IMR-90 (cell line): ENCODE results near the gene SLC38A6. TPM values are rescaled to one million over a fixed set of nuclear protein-coding genes. Genes with fewer than 3 reads are reported as not detected.

Source experiments
- ATAC-seq: fragments of 200-7000 bp; cut with Tn5 transposase; 2 replicates; pipeline ENCODE4 v1.9.1; 2020; ENCODE audit warnings: low read depth, mild to moderate bottlenecking, moderate library complexity
- BruUV-seq: library from RNA; stranded (reverse); fragments of 400-500 nt; replicated peaks from 2 replicates; lab custom pipeline; 2021; lab: Mats Ljungman, UMichigan
- CTCF ChIA-PET: fragments of 300-600 bp; formaldehyde crosslinking; extraction: SDS; loops from one replicate; lab custom pipeline; 2021; ENCODE audit warnings: antibody characterized with exemption; lab: Yijun Ruan, JAX
- POLR2A ChIA-PET: fragments of 300-600 bp; sonication (Branson Sonifier 250); formaldehyde crosslinking; loops from one replicate; lab custom pipeline; 2022; ENCODE audit warnings: antibody characterized with exemption; ENCODE audit not compliant: unreplicated experiment; lab: Charles Lee
- DNase-seq: peaks from one replicate; pipeline ENCODE4 v3.0.0; 2013
- H2AFZ ChIP-seq: replicated peaks from 2 replicates; pipeline ENCODE3; 2013; ENCODE audit warnings: low read length, mild to moderate bottlenecking; ENCODE audit not compliant: poor library complexity
- H2AK5ac ChIP-seq: 2 replicates; pipeline ENCODE4 v1.6.1; 2013; ENCODE audit warnings: low read depth, low read length, inconsistent platforms
- H2AK9ac ChIP-seq: replicated peaks from 2 replicates; pipeline ENCODE3; 2013; ENCODE audit warnings: mild to moderate bottlenecking, low read depth, low read length, moderate library complexity; ENCODE audit not compliant: poor library complexity
- H2BK120ac ChIP-seq: 2 replicates; pipeline ENCODE4 v1.6.1; 2013; ENCODE audit warnings: low read depth, low read length, inconsistent platforms
- H2BK15ac ChIP-seq: 3 replicates; pipeline ENCODE4 v1.6.1; 2013; ENCODE audit warnings: low read depth, low read length, inconsistent platforms
- H2BK20ac ChIP-seq: 2 replicates; pipeline ENCODE4 v1.6.1; 2013; ENCODE audit warnings: low read depth, mild to moderate bottlenecking, inconsistent platforms, low read length, moderate library complexity
- H2BK5ac ChIP-seq: 2 replicates; pipeline ENCODE4 v1.6.1; 2013; ENCODE audit warnings: mild to moderate bottlenecking, low read depth, low read length, inconsistent platforms; ENCODE audit not compliant: poor library complexity, severe bottlenecking
- H3K14ac ChIP-seq: replicated peaks from 2 replicates; pipeline ENCODE4 v1.6.1; 2013; ENCODE audit warnings: low read depth, low read length, inconsistent platforms
- H3K18ac ChIP-seq: 2 replicates; pipeline ENCODE4 v1.6.1; 2013; ENCODE audit warnings: low read depth, low read length, control low read depth
- H3K23ac ChIP-seq: 2 replicates; pipeline ENCODE4 v1.6.1; 2013; ENCODE audit warnings: low read depth, low read length, inconsistent platforms
- H3K27ac ChIP-seq: 2 replicates; pipeline ENCODE4 v1.5.1; 2013; ENCODE audit warnings: mild to moderate bottlenecking, control low read depth, low read length; ENCODE audit not compliant: insufficient read depth
- H3K27me3 ChIP-seq: 2 replicates; pipeline ENCODE4 v1.6.1; 2013; ENCODE audit warnings: low read length; ENCODE audit not compliant: control insufficient read depth, insufficient read depth
- H3K36me3 ChIP-seq: 2 replicates; pipeline ENCODE4 v1.6.1; 2013; ENCODE audit warnings: low read length, mixed read lengths; ENCODE audit not compliant: control insufficient read depth, insufficient read depth
- H3K4ac ChIP-seq: 2 replicates; pipeline ENCODE4 v1.6.1; 2013; ENCODE audit warnings: low read depth, low read length, inconsistent platforms
- H3K4me1 ChIP-seq: 2 replicates; pipeline ENCODE4 v1.6.1; 2013; ENCODE audit warnings: low read length, mixed read lengths; ENCODE audit not compliant: control insufficient read depth, insufficient read depth
- H3K4me2 ChIP-seq: 2 replicates; pipeline ENCODE4 v1.6.1; 2013; ENCODE audit warnings: low read depth, mild to moderate bottlenecking, control low read depth, low read length, moderate library complexity
- H3K4me3 ChIP-seq: 2 replicates; pipeline ENCODE4 v1.5.1; 2013; ENCODE audit warnings: low read depth, mild to moderate bottlenecking, control low read depth, low read length, moderate library complexity; ENCODE audit not compliant: insufficient read depth
- H3K56ac ChIP-seq: 2 replicates; pipeline ENCODE4 v1.6.1; 2013; ENCODE audit warnings: low read length, inconsistent platforms; ENCODE audit not compliant: insufficient read depth; ENCODE audit errors: extremely low read depth
- H3K79me1 ChIP-seq, 2 experiments: 2 replicates each; pipeline ENCODE4 v1.6.1; 2013; ENCODE audit warnings: low read length in 2 of 2, inconsistent platforms in 1 of 2, low read depth in 1 of 2
- H3K9ac ChIP-seq: 2 replicates; pipeline ENCODE4 v1.6.1; 2013; ENCODE audit warnings: low read depth, low read length, control low read depth
- H3K9me1 ChIP-seq: 2 replicates; pipeline ENCODE4 v1.6.1; 2013; ENCODE audit warnings: low read length, inconsistent platforms; ENCODE audit not compliant: insufficient read depth
- H3K9me3 ChIP-seq: 2 replicates; pipeline ENCODE4 v1.6.1; 2013; ENCODE audit warnings: low read length; ENCODE audit not compliant: control insufficient read depth, insufficient read depth
- H4K20me1 ChIP-seq: 2 replicates; pipeline ENCODE4 v1.6.1; 2013; ENCODE audit warnings: low read length, inconsistent platforms; ENCODE audit not compliant: insufficient read depth
- H4K5ac ChIP-seq: 2 replicates; pipeline ENCODE4 v1.6.1; 2013; ENCODE audit warnings: mild to moderate bottlenecking, low read depth, low read length, control low read depth
- H4K8ac ChIP-seq, 2 experiments: 2 replicates each; pipeline ENCODE4 v1.6.1; 2013; ENCODE audit warnings: low read depth in 2 of 2, low read length in 2 of 2, control low read depth in 1 of 2, inconsistent platforms in 1 of 2
- H4K91ac ChIP-seq: 2 replicates; pipeline ENCODE4 v1.6.1; 2013; ENCODE audit warnings: low read depth, low read length, inconsistent platforms; ENCODE audit not compliant: insufficient read depth
- BHLHE40 ChIP-seq: fragments of 150-350 bp; IDR thresholded peaks from 2 replicates; pipeline ENCODE4 v1.6.1; 2016; ENCODE audit warnings: mild to moderate bottlenecking, low read depth, low read length
- CEBPB ChIP-seq: IDR thresholded peaks from 2 replicates; pipeline ENCODE4 v1.6.1; 2012; ENCODE audit warnings: low read depth, low read length, improper control_type of control experiment
- CHD1 ChIP-seq: IDR thresholded peaks from 2 replicates; pipeline ENCODE4 v1.6.1; 2012; ENCODE audit warnings: low read depth, low read length, improper control_type of control experiment
- FOS ChIP-seq: fragments of 150-350 bp; IDR thresholded peaks from 2 replicates; pipeline ENCODE4 v1.6.1; 2016; ENCODE audit warnings: low read depth, low read length
- MAFK ChIP-seq: IDR thresholded peaks from 2 replicates; pipeline ENCODE4 v1.6.1; 2012; ENCODE audit warnings: low read depth, low read length, improper control_type of control experiment
- MAZ ChIP-seq: IDR thresholded peaks from 2 replicates; pipeline ENCODE4 v1.6.1; 2012; ENCODE audit warnings: low read depth, mild to moderate bottlenecking, low read length, improper control_type of control experiment, moderate library complexity, borderline replicate concordance
- MXI1 ChIP-seq: IDR thresholded peaks from 2 replicates; pipeline ENCODE4 v1.6.1; 2012; ENCODE audit warnings: low read depth, mild to moderate bottlenecking, low read length, moderate library complexity, borderline replicate concordance
- NFE2L2 ChIP-seq: fragments of 150-350 bp; IDR thresholded peaks from 2 replicates; pipeline ENCODE4 v1.6.1; 2016; ENCODE audit warnings: low read depth, mild to moderate bottlenecking, low read length
- POLR2A ChIP-seq: IDR thresholded peaks from 2 replicates; pipeline ENCODE4 v1.6.1; 2012; ENCODE audit warnings: mild to moderate bottlenecking, low read depth, low read length
- RAD21 ChIP-seq: IDR thresholded peaks from 2 replicates; pipeline ENCODE4 v1.6.1; 2012; ENCODE audit warnings: low read length, improper control_type of control experiment
- RCOR1 ChIP-seq: IDR thresholded peaks from 2 replicates; pipeline ENCODE4 v1.6.1; 2012; ENCODE audit warnings: mild to moderate bottlenecking, low read length, improper control_type of control experiment; ENCODE audit not compliant: insufficient replicate concordance
- RFX5 ChIP-seq: IDR thresholded peaks from 2 replicates; pipeline ENCODE4 v1.8.0; 2012; ENCODE audit warnings: low read depth, mild to moderate bottlenecking, low read length, moderate library complexity
- SMC3 ChIP-seq: fragments of 150-350 bp; IDR thresholded peaks from 2 replicates; pipeline ENCODE4 v1.6.1; 2016; ENCODE audit warnings: low read depth, mild to moderate bottlenecking, antibody characterized with exemption, low read length, moderate library complexity
- dilution Hi-C: fragments of 300-500 bp; cut with HindIII; formaldehyde crosslinking; loops from one replicate; pipeline ENCODE4 v1.14.3; 2018; ENCODE audit warnings: low sequenced_read_pairs; ENCODE audit not compliant: unreplicated experiment
- in situ Hi-C: fragments of 300-500 bp; cut with MboI; formaldehyde crosslinking; loops from 3 replicates; pipeline ENCODE4 v1.14.3; 2019; ENCODE audit warnings: low sequenced_read_pairs, inconsistent platforms, mixed read lengths
- intact Hi-C: fragments of 100-400 bp; cut with micrococcal nuclease; formaldehyde crosslinking; loops from 2 replicates; pipeline ENCODE4 v1.10.0; 2022
- polyA plus RNA-seq, 3 experiments: library from polyadenylated mRNA; depleted of rRNA; stranded (reverse); fragments of >200 nt; gene quantifications; 2 replicates each; pipeline ENCODE4 v1.2.3, GENCODE V29; 2012; ENCODE audit warnings: low replicate concordance in 1 of 3
- total RNA-seq: library from RNA; depleted of rRNA; stranded (reverse); fragments of >200 nt; gene quantifications from 2 replicates; pipeline ENCODE4 v1.2.3, GENCODE V29; 2012
- TF ChIP-seq, protein P1 (sequence below): conservative IDR thresholded peaks from 2 replicates; pipeline ENCODE4 v1.5.1; 2012; ENCODE audit warnings: mild to moderate bottlenecking, low read depth, low read length, improper control_type of control experiment
- TF ChIP-seq, protein P2 (sequence below): fragments of 150-350 bp; IDR thresholded peaks from 2 replicates; pipeline ENCODE4 v1.6.1; 2017; ENCODE audit warnings: mild to moderate bottlenecking, antibody characterized with exemption, low read length, low read depth
- TF ChIP-seq, protein P3 (sequence below): fragments of 150-350 bp; IDR thresholded peaks from 2 replicates; pipeline ENCODE4 v1.6.1; 2016; ENCODE audit warnings: low read depth, mild to moderate bottlenecking, low read length, moderate library complexity, borderline replicate concordance

SLC38A6 gene
- total and polyA plus RNA-seq, 2 of the 4 experiments (the other 2 are of a cell fraction) = 15.5 to 18.3 TPM

DNA sequence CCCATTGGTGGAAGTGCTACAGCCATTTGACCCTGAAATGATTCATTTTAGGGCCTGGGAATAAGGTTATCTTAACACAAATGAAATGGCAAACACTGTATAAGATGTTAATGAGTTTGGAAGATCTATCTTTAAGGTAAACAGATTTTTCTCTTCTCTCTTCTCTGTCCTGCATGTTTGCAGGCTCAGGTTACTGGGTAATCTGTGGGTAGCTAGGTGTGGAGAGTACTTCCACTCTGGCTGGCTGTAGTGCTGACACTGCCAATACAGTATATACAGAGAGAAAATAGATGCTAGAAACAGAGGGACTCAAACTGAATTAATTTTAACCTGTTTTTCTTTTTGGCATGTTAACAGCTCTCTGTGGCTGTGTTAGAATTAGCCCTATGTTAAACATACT is 84.6 kb downstream of the SLC38A6 start:
- CTCF ChIA-PET = no interaction called here

More for the DNA sequence above, 84.6 kb downstream of the SLC38A6 start:
- H3K9me3 ChIP-seq = no peaks in the 10 kb centered on the region
- H3K4me1 ChIP-seq = no peaks in the 10 kb centered on the region
- BruUV-seq = no TSS peak
- no peak overlapping the region for H2BK15ac ChIP-seq
- TF ChIP-seq MXI1 = no peak
- no peak for TF ChIP-seq RFX5
- TF ChIP-seq NFE2L2 = no peak
- TF ChIP-seq RCOR1 = no peak
- TF ChIP-seq MAFK = no peak
- TF ChIP-seq BHLHE40 = no peak
- TF ChIP-seq, protein P1, sequence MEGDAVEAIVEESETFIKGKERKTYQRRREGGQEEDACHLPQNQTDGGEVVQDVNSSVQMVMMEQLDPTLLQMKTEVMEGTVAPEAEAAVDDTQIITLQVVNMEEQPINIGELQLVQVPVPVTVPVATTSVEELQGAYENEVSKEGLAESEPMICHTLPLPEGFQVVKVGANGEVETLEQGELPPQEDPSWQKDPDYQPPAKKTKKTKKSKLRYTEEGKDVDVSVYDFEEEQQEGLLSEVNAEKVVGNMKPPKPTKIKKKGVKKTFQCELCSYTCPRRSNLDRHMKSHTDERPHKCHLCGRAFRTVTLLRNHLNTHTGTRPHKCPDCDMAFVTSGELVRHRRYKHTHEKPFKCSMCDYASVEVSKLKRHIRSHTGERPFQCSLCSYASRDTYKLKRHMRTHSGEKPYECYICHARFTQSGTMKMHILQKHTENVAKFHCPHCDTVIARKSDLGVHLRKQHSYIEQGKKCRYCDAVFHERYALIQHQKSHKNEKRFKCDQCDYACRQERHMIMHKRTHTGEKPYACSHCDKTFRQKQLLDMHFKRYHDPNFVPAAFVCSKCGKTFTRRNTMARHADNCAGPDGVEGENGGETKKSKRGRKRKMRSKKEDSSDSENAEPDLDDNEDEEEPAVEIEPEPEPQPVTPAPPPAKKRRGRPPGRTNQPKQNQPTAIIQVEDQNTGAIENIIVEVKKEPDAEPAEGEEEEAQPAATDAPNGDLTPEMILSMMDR = no peak
- no peak for TF ChIP-seq CHD1
- TF ChIP-seq MAZ = no peak
- TF ChIP-seq, protein P2, sequence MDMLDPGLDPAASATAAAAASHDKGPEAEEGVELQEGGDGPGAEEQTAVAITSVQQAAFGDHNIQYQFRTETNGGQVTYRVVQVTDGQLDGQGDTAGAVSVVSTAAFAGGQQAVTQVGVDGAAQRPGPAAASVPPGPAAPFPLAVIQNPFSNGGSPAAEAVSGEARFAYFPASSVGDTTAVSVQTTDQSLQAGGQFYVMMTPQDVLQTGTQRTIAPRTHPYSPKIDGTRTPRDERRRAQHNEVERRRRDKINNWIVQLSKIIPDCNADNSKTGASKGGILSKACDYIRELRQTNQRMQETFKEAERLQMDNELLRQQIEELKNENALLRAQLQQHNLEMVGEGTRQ = no peak
- TF ChIP-seq RAD21 = no peak
- TF ChIP-seq CEBPB = no peak
- no peak for TF ChIP-seq SMC3
- TF ChIP-seq, protein P3, sequence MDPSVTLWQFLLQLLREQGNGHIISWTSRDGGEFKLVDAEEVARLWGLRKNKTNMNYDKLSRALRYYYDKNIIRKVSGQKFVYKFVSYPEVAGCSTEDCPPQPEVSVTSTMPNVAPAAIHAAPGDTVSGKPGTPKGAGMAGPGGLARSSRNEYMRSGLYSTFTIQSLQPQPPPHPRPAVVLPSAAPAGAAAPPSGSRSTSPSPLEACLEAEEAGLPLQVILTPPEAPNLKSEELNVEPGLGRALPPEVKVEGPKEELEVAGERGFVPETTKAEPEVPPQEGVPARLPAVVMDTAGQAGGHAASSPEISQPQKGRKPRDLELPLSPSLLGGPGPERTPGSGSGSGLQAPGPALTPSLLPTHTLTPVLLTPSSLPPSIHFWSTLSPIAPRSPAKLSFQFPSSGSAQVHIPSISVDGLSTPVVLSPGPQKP = no peak
- no peak for TF ChIP-seq FOS
- TF ChIP-seq POLR2A = no peak
- in situ Hi-C loops (no loop called here), intact Hi-C loops (no loop called here), dilution Hi-C loops (no loop called here)
- H3K9ac ChIP-seq = no peak overlapping the region
- no peak overlapping the region for H3K18ac ChIP-seq
- POLR2A ChIA-PET = no interaction called here
- H3K23ac ChIP-seq = no peak overlapping the region; the same call in 1 of the 2 replicates
- no peak overlapping the region for H3K4me3 ChIP-seq
- H2BK120ac ChIP-seq = no peak overlapping the region
- DNase-seq = no peak
- H2AFZ ChIP-seq = no peak overlapping the region
- no peak for ATAC-seq
- no peak overlapping the region for H3K4me2 ChIP-seq
- H3K36me3 ChIP-seq = no peaks in the 10 kb centered on the region
- peaks cover 0 to 3% of the 10 kb centered on the region in 2 experiments; a peak in 2 of 4 replicates for H3K79me1 ChIP-seq
- no peak overlapping the region for H2BK5ac ChIP-seq
- H3K14ac ChIP-seq = no peak overlapping the region; the same call in 1 of the 2 replicates
- no peak overlapping the region for H3K27ac ChIP-seq
- no peak overlapping the region for H2AK9ac ChIP-seq
- H3K27me3 ChIP-seq = no peaks in the 10 kb centered on the region
- no peak overlapping the region for H4K8ac ChIP-seq
- H4K20me1 ChIP-seq = no peaks in the 10 kb centered on the region
- no peaks in the 10 kb centered on the region; the same call in none of the 2 replicates for H3K9me1 ChIP-seq
- H4K5ac ChIP-seq = no peak overlapping the region
- H4K91ac ChIP-seq = no peak overlapping the region
- no peak overlapping the region for H3K56ac ChIP-seq
- H3K4ac ChIP-seq = no peak overlapping the region
- 0 out of 2 replicates have a peak overlapping the region, but pooled peaks have one; percentile 4 for H2BK20ac ChIP-seq
- H2AK5ac ChIP-seq = no peak overlapping the region
